Sigmoid colon (tissue), 7 donors: ENCODE results near the gene HAUS8. TPM values are rescaled to one million over a fixed set of nuclear protein-coding genes. Genes with fewer than 3 reads are reported as not detected.

ENCODE experiments used
- DNase-seq: peaks from one replicate; pipeline ENCODE4 v3.0.0-alpha.2; 2019
- H3K27ac ChIP-seq, 4 donors: fragments of 200-600 bp; sonication (generic); one replicate each; pipeline ENCODE4 v1.5.1; 2016 to 2019; ENCODE audit warnings: mild to moderate bottlenecking in 1 of 4
- H3K27me3 ChIP-seq, 3 donors: fragments of 200-600 bp; sonication (generic); one replicate each; pipeline ENCODE4 v1.5.1; 2019; ENCODE audit warnings: mild to moderate bottlenecking in 1 of 3
- H3K36me3 ChIP-seq, 4 donors: fragments of 200-600 bp; sonication (generic); one replicate each; pipeline ENCODE4 v1.5.1; 2016 to 2019
- H3K4me1 ChIP-seq, 4 donors: fragments of 200-600 bp; sonication (generic); one replicate each; pipeline ENCODE4 v1.5.1; 2017 to 2019
- H3K4me3 ChIP-seq, 4 donors: fragments of 200-600 bp; sonication (generic); one replicate each; pipeline ENCODE4 v1.5.1; 2017 to 2019; ENCODE audit warnings: mild to moderate bottlenecking in 2 of 4, moderate library complexity in 1 of 4
- H3K9me3 ChIP-seq, 4 donors: fragments of 200-600 bp in 3 of 4; sonication (generic) in 3 of 4; one replicate each; pipeline versions ENCODE4 v1.5.1 to v1.6.1; 2013 to 2019
- CTCF ChIP-seq, 4 experiments: fragments of 450-650 bp in 3 of 4; fragments of 200-600 bp in 1 of 4; IDR thresholded peaks; one replicate each; pipeline ENCODE4 v1.5.1; 2016 to 2019; ENCODE audit warnings: antibody characterized with exemption in 4 of 4, mild to moderate bottlenecking in 3 of 4, moderate library complexity in 2 of 4
- EP300 ChIP-seq, 4 donors: sonication (generic); formaldehyde crosslinking; IDR thresholded peaks; one replicate each; pipeline ENCODE4 v1.6.1; 2017; ENCODE audit warnings: antibody characterized with exemption in 4 of 4
- POLR2A ChIP-seq, 2 donors: fragments of 450-650 bp; IDR thresholded peaks; one replicate each; pipeline ENCODE4 v1.6.1; 2016; ENCODE audit warnings: antibody characterized with exemption in 2 of 2, mild to moderate bottlenecking in 2 of 2, moderate library complexity in 2 of 2
- POLR2AphosphoS5 ChIP-seq, 4 donors: sonication (generic); formaldehyde crosslinking; IDR thresholded peaks; one replicate each; pipeline ENCODE4 v1.6.1; 2017; ENCODE audit warnings: antibody characterized with exemption in 4 of 4
- WGBS, 2 donors: extraction: QIAGEN DNeasy Blood & Tissue Kit; methylation state at CpG; one replicate each; pipeline ENCODE4 v1.1.7; 2013; 5-methylcytosine and 5-hydroxymethylcytosine counted together
- intact Hi-C: fragments of 100-400 bp; cut with DNase I; formaldehyde crosslinking; loops from one replicate; pipeline ENCODE4 v1.15.1; 2023
- polyA plus RNA-seq, 3 donors: library from polyadenylated mRNA; stranded (reverse); fragments of 200-250 nt; gene quantifications; one replicate each; pipeline ENCODE4 v1.2.3, GENCODE V29; 2013
- total RNA-seq, 4 donors: library from RNA; depleted of rRNA; stranded (reverse); fragments of >200 nt; gene quantifications; one replicate each; pipeline ENCODE4 v1.1.0, GENCODE V29; 2016
- donor health status: healthy with polysubstance abuse.
- donor health status: Bipolar disorder and iron deficiency.
- donor health status: healthy.

HAUS8 gene
- total and polyA plus RNA-seq, 7 donors = 6.7 to 14.8 (median 10.4) TPM

- Histone ChIP-seq H3K27ac (no peak overlapping the region), H3K4me3 (no peak overlapping the region), H3K36me3 (peaks cover 13 to 44% (median 29%) of the 10 kb centered on the region in 4 donors), H3K9me3 (peaks cover 0 to 11% (median 7%) of the 10 kb centered on the region in 4 donors), H3K4me1 (no peaks in the 10 kb centered on the region), H3K27me3 (no peaks in the 10 kb centered on the region)
- intact Hi-C loops = no loop called here
- DNase-seq = no peak
- 97 to 98% methylated on average over 8 of the region's 8 CpGs for WGBS, 2 donors
- TF ChIP-seq POLR2AphosphoS5 (IDR thresholded peaks at IDR 0.05) (no peak), CTCF (IDR thresholded peaks at IDR 0.05) (no peak), EP300 (IDR thresholded peaks at IDR 0.05) (no peak), POLR2A (IDR thresholded peaks at IDR 0.05) (no peak)
Measured at GRCh38 chr19:17058236-17058635, 17.0 kb downstream of the HAUS8 start.

- Histone ChIP-seq H3K36me3 (peaks cover 13 to 50% (median 33%) of the 10 kb centered on the region in 4 donors), H3K4me1 (no peaks in the 10 kb centered on the region), H3K27me3 (no peaks in the 10 kb centered on the region), H3K4me3 (no peak overlapping the region), H3K27ac (no peak overlapping the region), H3K9me3 (peaks cover 0 to 11% (median 7%) of the 10 kb centered on the region in 4 donors)
- TF ChIP-seq EP300 (IDR thresholded peaks at IDR 0.05) = no peak
- TF ChIP-seq POLR2AphosphoS5 (IDR thresholded peaks at IDR 0.05) = no peak
- intact Hi-C loops = no loop called here
- WGBS, 2 donors = 96% methylated on average over 15 of the region's 15 CpGs
- DNase-seq = no peak
Measured at GRCh38 chr19:17055636-17056035, 19.6 kb downstream of the HAUS8 start.

- intact Hi-C loops = no loop called here
Measured at GRCh38 chr19:17054746-17055145, 20.5 kb downstream of the HAUS8 start.

GRCh38 chr19:17052439-17052838 lies 22.8 kb downstream of the HAUS8 start:
- Histone ChIP-seq H3K4me1 (no peaks in the 10 kb centered on the region), H3K9me3 (no peaks in the 10 kb centered on the region), H3K36me3 (peaks cover 0 to 43% (median 15%) of the 10 kb centered on the region in 4 donors), H3K4me3 (no peak overlapping the region), H3K27ac (no peak overlapping the region), H3K27me3 (no peaks in the 10 kb centered on the region)
- intact Hi-C loops = loop anchor here (2.0 kb wide), 1 partner anchor 282 kb away; no protein-coding TSS in a partner anchor
- no peak for DNase-seq
- 36 to 67% methylated on average over 8 of the region's 8 CpGs for WGBS, 2 donors
- TF ChIP-seq CTCF (IDR thresholded peaks at IDR 0.05) = peak in 3 of 4 experiments; percentile 29 to 59 (median 49)
- TF ChIP-seq POLR2AphosphoS5 (IDR thresholded peaks at IDR 0.05) = no peak

More at GRCh38 chr19:17054746-17055145, 20.5 kb downstream of the HAUS8 start:
- H3K4me3 ChIP-seq = no peak overlapping the region
- no peaks in the 10 kb centered on the region for H3K4me1 ChIP-seq
- no peak overlapping the region for H3K27ac ChIP-seq
- 95 to 96% methylated on average over 5 of the region's 5 CpGs for WGBS, 2 donors
- no peaks in the 10 kb centered on the region for H3K27me3 ChIP-seq
- peaks cover 0 to 11% (median 7%) of the 10 kb centered on the region in 4 donors for H3K9me3 ChIP-seq
- no peak for DNase-seq
- no peak for TF ChIP-seq CTCF (IDR thresholded peaks at IDR 0.05)
- TF ChIP-seq EP300 (IDR thresholded peaks at IDR 0.05) = no peak
- no peak for TF ChIP-seq POLR2AphosphoS5 (IDR thresholded peaks at IDR 0.05)
- no peak for TF ChIP-seq POLR2A (IDR thresholded peaks at IDR 0.05)
- peaks cover 13 to 54% (median 35%) of the 10 kb centered on the region in 4 donors for H3K36me3 ChIP-seq

- Histone ChIP-seq H3K4me3 (no peak overlapping the region), H3K36me3 (peaks cover 0 to 33% (median 8%) of the 10 kb centered on the region in 4 donors), H3K9me3 (no peaks in the 10 kb centered on the region), H3K27ac (no peak overlapping the region), H3K4me1 (no peaks in the 10 kb centered on the region), H3K27me3 (no peaks in the 10 kb centered on the region)
- intact Hi-C loops = no loop called here
- TF ChIP-seq POLR2A (IDR thresholded peaks at IDR 0.05) (no peak), POLR2AphosphoS5 (IDR thresholded peaks at IDR 0.05) (no peak), CTCF (IDR thresholded peaks at IDR 0.05) (no peak), EP300 (IDR thresholded peaks at IDR 0.05) (no peak)
- WGBS, 2 donors = 73 to 87% methylated on average over 18 of the region's 18 CpGs
- DNase-seq = no peak
Measured at GRCh38 chr19:17049711-17050280, 25.5 kb downstream of the HAUS8 start.
